PC-3 (cell line): Measurements from ENCODE around the gene LACRT. TPM values are rescaled to one million over a fixed set of nuclear protein-coding genes. Genes with fewer than 3 reads are reported as not detected.

Source experiments
- ATAC-seq: fragments of 200-7000 bp; cut with Tn5 transposase; 2 replicates; pipeline ENCODE4 v1.9.1; 2020; ENCODE audit warnings: mild to moderate bottlenecking, moderate library complexity
- BruUV-seq: library from RNA; stranded (reverse); fragments of 400-500 nt; replicated peaks from 2 replicates; lab custom pipeline; 2021; lab: Mats Ljungman, UMichigan
- CTCF ChIA-PET: fragments of 300-600 bp; sonication (Branson Sonifier 250); formaldehyde crosslinking; loops from one replicate; lab custom pipeline; 2022; ENCODE audit warnings: antibody characterized with exemption; lab: Charles Lee
- POLR2A ChIA-PET: fragments of 300-600 bp; sonication (Branson Sonifier 250); formaldehyde crosslinking; loops from one replicate; lab custom pipeline; 2022; ENCODE audit warnings: antibody characterized with exemption; ENCODE audit not compliant: unreplicated experiment; lab: Charles Lee
- DNase-seq: peaks from one replicate; pipeline ENCODE4 v3.0.0-alpha.2; 2015
- H2AFZ ChIP-seq: fragments of 300-600 bp; sonication (generic); 2 replicates; pipeline ENCODE4 v1.6.0; 2016; ENCODE audit warnings: antibody characterized with exemption, low read length
- H3F3A ChIP-seq: fragments of 300-600 bp; sonication (generic); one replicate; pipeline ENCODE4 v1.6.0; 2017; ENCODE audit warnings: antibody characterized with exemption, low read length, control low read depth, mild to moderate bottlenecking; ENCODE audit not compliant: unreplicated experiment
- H3K27ac ChIP-seq: fragments of 300-600 bp; sonication (generic); 2 replicates; pipeline ENCODE4 v1.5.1; 2016; ENCODE audit warnings: mild to moderate bottlenecking, low read length
- H3K27me3 ChIP-seq: fragments of 300-600 bp; sonication (generic); 2 replicates; pipeline ENCODE4 v1.6.1; 2016; ENCODE audit warnings: low read length, mixed read lengths
- H3K36me3 ChIP-seq: fragments of 300-600 bp; sonication (generic); 2 replicates; pipeline ENCODE4 v1.6.1; 2016; ENCODE audit warnings: low read depth, mixed run types, low read length, mixed read lengths
- H3K4me1 ChIP-seq: fragments of 300-600 bp; sonication (generic); 2 replicates; pipeline ENCODE4 v1.5.1; 2016; ENCODE audit warnings: low read length; ENCODE audit not compliant: insufficient read depth
- H3K4me2 ChIP-seq: fragments of 300-600 bp; sonication (generic); 2 replicates; pipeline ENCODE4 v1.6.0; 2016; ENCODE audit warnings: low read length
- H3K4me3 ChIP-seq: fragments of 300-600 bp; sonication (generic); 2 replicates; pipeline ENCODE4 v1.5.1; 2016; ENCODE audit warnings: mild to moderate bottlenecking, low read length, mixed read lengths
- H3K79me2 ChIP-seq: fragments of 300-600 bp; sonication (generic); 2 replicates; pipeline ENCODE4 v1.6.1; 2017; ENCODE audit warnings: low read length, mixed read lengths
- H3K9ac ChIP-seq: fragments of 300-600 bp; sonication (generic); 2 replicates; pipeline ENCODE4 v1.6.0; 2016; ENCODE audit warnings: mild to moderate bottlenecking, low read length
- H3K9me2 ChIP-seq: fragments of 300-600 bp; sonication (generic); replicated peaks from 2 replicates; pipeline ENCODE4 v1.6.1; 2016; ENCODE audit warnings: mixed run types, low read length, mixed read lengths
- H3K9me3 ChIP-seq: fragments of 300-600 bp; sonication (generic); 2 replicates; pipeline ENCODE4 v1.6.1; 2016; ENCODE audit warnings: low read length, mixed read lengths
- H4K20me1 ChIP-seq: fragments of 300-600 bp; sonication (generic); 2 replicates; pipeline ENCODE4 v1.6.1; 2016; ENCODE audit warnings: low read length, mixed read lengths
- CTCF ChIP-seq: fragments of 300-600 bp; sonication (generic); conservative IDR thresholded peaks from 2 replicates; pipeline ENCODE4 v1.5.1; 2017; ENCODE audit warnings: antibody characterized with exemption, low read depth, mild to moderate bottlenecking, low read length
- EZH2 ChIP-seq: fragments of 300-600 bp; sonication (generic); IDR thresholded peaks from one replicate; pipeline ENCODE4 v1.6.1; 2017; ENCODE audit warnings: antibody characterized with exemption, mild to moderate bottlenecking, low read length; ENCODE audit not compliant: unreplicated experiment
- EZH2phosphoT487 ChIP-seq: fragments of 300-600 bp; sonication (generic); IDR thresholded peaks from 2 replicates; pipeline ENCODE4 v1.6.1; 2018; ENCODE audit warnings: mild to moderate bottlenecking, antibody characterized with exemption, low read length, borderline replicate concordance
- intact Hi-C: fragments of 100-400 bp; cut with micrococcal nuclease; formaldehyde crosslinking; loops from 2 replicates; pipeline ENCODE4 v1.9.0; 2023
- total RNA-seq: library from RNA; depleted of rRNA; stranded (reverse); fragments of >200 nt; gene quantifications from 2 replicates; pipeline ENCODE4 v1.2.3, GENCODE V29; 2014

Gene LACRT
- total RNA-seq, 1 experiment from 2014 or later, result not detected

DNA sequence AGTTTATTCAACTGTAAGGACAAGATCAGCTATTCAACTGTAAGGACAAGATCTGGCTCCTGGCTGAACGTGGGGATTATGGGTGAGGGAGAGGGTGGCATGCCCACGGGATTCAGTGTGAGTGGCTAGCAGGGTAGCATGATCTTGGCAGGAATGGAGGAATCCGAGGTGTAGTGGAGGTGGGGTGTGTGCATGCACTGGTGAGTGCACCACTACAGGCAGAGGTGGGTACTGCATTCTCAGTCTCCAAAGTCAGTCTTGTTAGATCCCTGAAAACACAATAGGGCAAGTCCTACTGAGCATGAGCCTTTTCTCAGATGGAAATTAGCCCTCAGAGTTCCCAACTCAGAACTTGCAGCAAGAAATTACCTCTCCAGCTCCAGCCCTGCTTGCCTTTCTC, 45.7 kb upstream of the LACRT start:
- intact Hi-C loops, result no loop called here
- H4K20me1 ChIP-seq, result no peaks in the 10 kb centered on the region
- no peak overlapping the region for H3K9ac ChIP-seq
- ATAC-seq (peak; percentile 71; the same call in 1 of the 2 replicates), DNase-seq (peak; percentile 54)
- H3K79me2 ChIP-seq, result no peaks in the 10 kb centered on the region
- no peaks in the 10 kb centered on the region for H3K9me2 ChIP-seq
- no peaks in the 10 kb centered on the region for H3K9me3 ChIP-seq
- H3K27ac ChIP-seq, result no peak overlapping the region
- no peaks in the 10 kb centered on the region for H3K4me1 ChIP-seq
- H3K4me2 ChIP-seq, result no peak overlapping the region
- H3F3A ChIP-seq, result no peaks in the 10 kb centered on the region
- ChIA-PET POLR2A (no interaction called here), CTCF (no interaction called here)
- TF ChIP-seq CTCF (peak; percentile 66), EZH2phosphoT487 (no peak), EZH2 (no peak)
- no peaks in the 10 kb centered on the region for H3K36me3 ChIP-seq
- H2AFZ ChIP-seq, result no peak overlapping the region
- H3K27me3 ChIP-seq, result peaks cover 79% of the 10 kb centered on the region
- H3K4me3 ChIP-seq, result no peak overlapping the region
- BruUV-seq, result no TSS peak

- no TSS peak for BruUV-seq
- CTCF ChIA-PET, result no interaction called here
- no peak overlapping the region for H3K9ac ChIP-seq
- H2AFZ ChIP-seq, result no peak overlapping the region
- TF ChIP-seq EZH2 (no peak), EZH2phosphoT487 (no peak), CTCF (no peak)
- H3K27me3 ChIP-seq, result peaks cover 80% of the 10 kb centered on the region
- no peaks in the 10 kb centered on the region for H3K4me1 ChIP-seq
- no peak overlapping the region for H3K4me3 ChIP-seq
- intact Hi-C loops, result no loop called here
- no peak for ATAC-seq
- H3K4me2 ChIP-seq, result no peak overlapping the region
- no peaks in the 10 kb centered on the region for H3F3A ChIP-seq
- no peaks in the 10 kb centered on the region for H3K9me2 ChIP-seq
- no peaks in the 10 kb centered on the region for H3K9me3 ChIP-seq
- no peaks in the 10 kb centered on the region for H3K79me2 ChIP-seq
- H3K36me3 ChIP-seq, result no peaks in the 10 kb centered on the region
- no peak overlapping the region for H3K27ac ChIP-seq
- no peaks in the 10 kb centered on the region for H4K20me1 ChIP-seq
- POLR2A ChIA-PET, result no interaction called here
- no peak for DNase-seq
Measured at GRCh38 chr12:54678131-54678530, 43.4 kb upstream of the LACRT start.

DNA sequence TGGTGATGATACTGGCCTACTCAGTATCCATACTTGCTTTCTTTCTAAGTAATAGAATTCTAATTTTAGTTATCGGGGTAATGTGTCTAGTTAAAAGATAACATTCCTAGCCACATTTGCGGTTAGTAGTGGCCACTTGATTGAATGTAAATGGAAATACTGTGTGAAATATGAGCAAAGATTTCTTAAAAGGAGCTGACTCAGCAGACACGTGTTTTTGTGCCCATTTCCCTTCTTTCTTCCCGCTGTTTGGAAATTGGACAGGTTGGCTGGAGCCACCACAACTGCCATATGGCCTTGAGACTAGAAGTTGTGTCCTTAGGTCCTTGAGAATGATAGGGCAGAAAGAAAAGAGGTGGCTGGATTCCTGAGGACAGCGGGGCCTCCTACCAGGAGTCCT, 33.2 kb upstream of the LACRT start:
- Histone ChIP-seq H2AFZ (no peak overlapping the region), H3K79me2 (no peaks in the 10 kb centered on the region), H3K27ac (no peak overlapping the region), H3K9ac (no peak overlapping the region), H3K4me3 (no peak overlapping the region), H4K20me1 (no peaks in the 10 kb centered on the region), H3K9me3 (no peaks in the 10 kb centered on the region), H3K36me3 (no peaks in the 10 kb centered on the region), H3K4me2 (no peak overlapping the region), H3K4me1 (no peaks in the 10 kb centered on the region), H3F3A (no peaks in the 10 kb centered on the region), H3K27me3 (peaks cover 59% of the 10 kb centered on the region), H3K9me2 (no peaks in the 10 kb centered on the region)
- no TSS peak for BruUV-seq
- intact Hi-C loops, result no loop called here
- no peak for DNase-seq
- no peak for TF ChIP-seq CTCF
- TF ChIP-seq EZH2phosphoT487, result no peak
- no peak for TF ChIP-seq EZH2
- ChIA-PET CTCF (no interaction called here), POLR2A (no interaction called here)
- ATAC-seq, result no peak
